Ascending aorta (tissue), 2 donors: ENCODE results near the gene ADD1. TPM values are rescaled to one million over a fixed set of nuclear protein-coding genes. Genes with fewer than 3 reads are reported as not detected.

Experiments
- DNase-seq, 2 donors: peaks; one replicate each; pipeline ENCODE4 v3.0.0-alpha.2; 2019; ENCODE audit warnings: low spot score in 2 of 2
- H3K27ac ChIP-seq, 2 donors: fragments of 200-600 bp; sonication (generic); one replicate each; pipeline ENCODE4 v1.5.1; 2016 to 2017; ENCODE audit warnings: mild to moderate bottlenecking in 1 of 2
- H3K27me3 ChIP-seq: fragments of 200-600 bp; sonication (generic); one replicate; pipeline ENCODE4 v1.5.1; 2017
- H3K36me3 ChIP-seq, 2 donors: fragments of 200-600 bp; sonication (generic); one replicate each; pipeline ENCODE4 v1.5.1; 2016
- H3K4me1 ChIP-seq, 2 donors: fragments of 200-600 bp; sonication (generic); one replicate each; pipeline ENCODE4 v1.5.1; 2016 to 2017; ENCODE audit warnings: mild to moderate bottlenecking in 1 of 2
- H3K4me3 ChIP-seq, 2 donors: fragments of 200-600 bp; sonication (generic); one replicate each; pipeline ENCODE4 v1.5.1; 2016 to 2017; ENCODE audit warnings: mild to moderate bottlenecking in 1 of 2
- H3K9me3 ChIP-seq, 2 donors: fragments of 200-600 bp; sonication (generic); one replicate each; pipeline ENCODE4 v1.5.1; 2016
- intact Hi-C: fragments of 100-400 bp; cut with DNase I; formaldehyde crosslinking; loops from one replicate; pipeline ENCODE4 v1.15.1; 2023
- total RNA-seq: library from RNA; depleted of rRNA; stranded (reverse); fragments of >200 nt; gene quantifications from one replicate; pipeline ENCODE4 v1.1.0, GENCODE V29; 2016
- TF ChIP-seq, protein P1 (sequence below), 3 experiments: fragments of 200-600 bp in 2 of 3; fragments of 450-650 bp in 1 of 3; sonication (generic) in 2 of 3; IDR thresholded peaks; one replicate each; pipeline ENCODE4 v1.5.1; 2016 to 2019; ENCODE audit warnings: antibody characterized with exemption in 3 of 3, mild to moderate bottlenecking in 1 of 3, moderate library complexity in 1 of 3

The ADD1 gene
- total RNA-seq, 1 donor from 2014 or later: 261 TPM

DNA sequence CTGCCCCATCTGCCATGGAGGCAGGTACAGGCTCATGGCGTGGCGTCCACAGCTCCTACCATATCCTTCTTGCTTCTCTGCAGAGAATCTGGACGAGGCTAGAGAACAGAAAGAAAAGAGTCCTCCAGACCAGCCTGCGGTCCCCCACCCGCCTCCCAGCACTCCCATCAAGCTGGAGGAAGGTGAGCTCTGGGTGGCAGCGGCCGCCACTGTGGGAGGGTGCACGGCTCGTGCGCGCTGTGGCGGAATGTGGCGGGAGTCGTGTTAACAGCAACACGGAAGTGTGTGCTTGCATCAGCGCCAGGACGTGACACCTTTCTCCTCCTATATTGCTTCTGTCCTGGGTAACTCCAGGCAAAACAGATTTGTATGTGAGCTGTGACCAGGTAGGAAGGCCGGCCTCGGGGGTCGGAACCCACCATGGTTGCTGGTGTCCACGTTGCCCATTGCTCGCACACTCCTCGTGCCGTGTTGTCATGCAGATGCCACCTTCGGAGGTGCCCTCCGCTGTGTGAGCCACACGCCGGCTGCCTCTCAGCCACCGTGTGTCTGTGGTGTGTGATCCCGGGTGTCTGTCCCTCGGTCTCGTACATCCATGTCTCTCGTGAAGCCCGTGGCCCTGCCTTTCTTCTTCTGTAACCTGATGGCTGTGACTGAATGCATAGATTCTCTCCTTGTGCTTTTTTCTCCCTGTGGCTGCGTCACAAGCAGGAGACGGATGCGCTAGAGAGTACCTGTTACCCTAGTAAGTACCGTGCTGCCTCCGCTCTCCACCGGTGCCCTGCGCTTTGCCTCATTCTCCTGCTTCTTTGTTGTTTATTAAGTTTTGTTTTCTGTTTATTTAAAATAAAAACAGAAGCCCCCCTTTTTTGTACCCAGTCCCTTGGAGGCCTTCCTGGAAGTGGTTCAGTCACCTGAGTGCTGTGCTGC is 82.6 kb downstream of the ADD1 start:
- peaks cover 66 to 88% of the 10 kb centered on the region in 2 donors for H3K36me3 ChIP-seq
- no peak overlapping the region for H3K4me3 ChIP-seq
- no peaks in the 10 kb centered on the region for H3K9me3 ChIP-seq
- DNase-seq: peak in 1 of 2 donors; percentile 54
- intact Hi-C loops: no loop called here
- TF ChIP-seq, protein P1, sequence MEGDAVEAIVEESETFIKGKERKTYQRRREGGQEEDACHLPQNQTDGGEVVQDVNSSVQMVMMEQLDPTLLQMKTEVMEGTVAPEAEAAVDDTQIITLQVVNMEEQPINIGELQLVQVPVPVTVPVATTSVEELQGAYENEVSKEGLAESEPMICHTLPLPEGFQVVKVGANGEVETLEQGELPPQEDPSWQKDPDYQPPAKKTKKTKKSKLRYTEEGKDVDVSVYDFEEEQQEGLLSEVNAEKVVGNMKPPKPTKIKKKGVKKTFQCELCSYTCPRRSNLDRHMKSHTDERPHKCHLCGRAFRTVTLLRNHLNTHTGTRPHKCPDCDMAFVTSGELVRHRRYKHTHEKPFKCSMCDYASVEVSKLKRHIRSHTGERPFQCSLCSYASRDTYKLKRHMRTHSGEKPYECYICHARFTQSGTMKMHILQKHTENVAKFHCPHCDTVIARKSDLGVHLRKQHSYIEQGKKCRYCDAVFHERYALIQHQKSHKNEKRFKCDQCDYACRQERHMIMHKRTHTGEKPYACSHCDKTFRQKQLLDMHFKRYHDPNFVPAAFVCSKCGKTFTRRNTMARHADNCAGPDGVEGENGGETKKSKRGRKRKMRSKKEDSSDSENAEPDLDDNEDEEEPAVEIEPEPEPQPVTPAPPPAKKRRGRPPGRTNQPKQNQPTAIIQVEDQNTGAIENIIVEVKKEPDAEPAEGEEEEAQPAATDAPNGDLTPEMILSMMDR (IDR thresholded peaks at IDR 0.05): no peak
- no peak overlapping the region for H3K27ac ChIP-seq
- H3K27me3 ChIP-seq: no peaks in the 10 kb centered on the region
- H3K4me1 ChIP-seq: no peaks in the 10 kb centered on the region

DNA sequence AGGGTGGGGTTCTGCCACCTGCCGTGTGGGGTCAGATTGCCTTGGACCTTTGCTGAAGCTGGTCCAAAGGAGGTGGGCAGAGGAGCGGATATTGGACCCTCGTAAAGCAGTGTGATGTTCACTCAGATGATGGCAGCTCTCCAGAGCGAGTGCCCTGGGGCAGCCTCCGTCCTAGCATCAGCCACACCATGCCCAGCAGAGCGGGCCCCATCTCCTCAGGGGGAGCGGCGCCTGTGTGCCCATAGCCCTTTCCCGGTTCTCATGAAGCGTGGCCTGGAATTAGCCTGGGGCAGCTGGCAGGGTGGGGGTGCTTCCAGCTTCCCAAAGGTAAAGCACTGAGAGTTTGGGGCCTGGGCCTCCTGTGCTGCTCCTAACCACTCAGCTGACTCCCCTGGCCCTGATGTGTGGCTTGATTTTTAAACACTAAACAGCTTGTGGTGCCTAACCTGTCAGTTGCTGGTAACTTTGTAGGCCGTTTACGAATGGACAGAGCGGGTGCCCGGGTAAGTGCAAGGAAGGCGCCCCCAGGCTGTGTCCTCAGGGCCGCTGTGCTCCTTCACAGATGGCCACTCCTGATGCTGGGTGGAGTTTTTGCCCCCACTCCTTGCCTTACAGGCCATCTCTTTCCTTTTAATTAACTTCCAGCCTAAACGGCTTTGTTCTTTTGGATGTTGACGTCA is 83.5 kb downstream of the ADD1 start:
- intact Hi-C loops: no loop called here
- no peak overlapping the region for H3K27ac ChIP-seq
- H3K36me3 ChIP-seq: peaks cover 68 to 94% of the 10 kb centered on the region in 2 donors
- no peaks in the 10 kb centered on the region for H3K9me3 ChIP-seq
- TF ChIP-seq, protein P1 (IDR thresholded peaks at IDR 0.05): no peak
- DNase-seq: peak in 1 of 2 donors; percentile 57
- no peak overlapping the region for H3K4me3 ChIP-seq
- no peaks in the 10 kb centered on the region for H3K27me3 ChIP-seq
- no peaks in the 10 kb centered on the region for H3K4me1 ChIP-seq

DNA sequence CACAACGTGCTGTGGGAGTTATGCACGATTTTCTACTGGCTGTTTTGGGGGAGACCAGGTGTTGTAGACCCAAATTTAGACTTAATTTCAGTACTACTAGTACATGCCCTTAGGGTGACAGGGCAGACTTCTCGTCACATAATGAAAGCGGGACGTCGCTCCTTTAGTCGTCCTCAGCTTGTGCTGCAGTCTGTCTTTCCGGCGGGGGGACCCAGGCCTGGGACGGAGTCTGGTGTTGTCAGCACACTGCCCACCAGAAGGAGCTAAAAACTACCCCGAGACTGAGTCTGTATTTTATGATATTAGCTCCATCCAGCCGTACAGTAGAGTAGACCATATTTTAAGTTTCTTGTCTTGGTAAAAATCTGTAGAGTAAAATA is 84.0 kb downstream of the ADD1 start:
- Histone ChIP-seq H3K36me3 (peaks cover 62 to 91% of the 10 kb centered on the region in 2 donors), H3K4me3 (no peak overlapping the region), H3K4me1 (no peaks in the 10 kb centered on the region), H3K9me3 (no peaks in the 10 kb centered on the region), H3K27ac (no peak overlapping the region), H3K27me3 (no peaks in the 10 kb centered on the region)
- DNase-seq: no peak
- intact Hi-C loops: no loop called here
- TF ChIP-seq, protein P1 (IDR thresholded peaks at IDR 0.05): no peak

DNA sequence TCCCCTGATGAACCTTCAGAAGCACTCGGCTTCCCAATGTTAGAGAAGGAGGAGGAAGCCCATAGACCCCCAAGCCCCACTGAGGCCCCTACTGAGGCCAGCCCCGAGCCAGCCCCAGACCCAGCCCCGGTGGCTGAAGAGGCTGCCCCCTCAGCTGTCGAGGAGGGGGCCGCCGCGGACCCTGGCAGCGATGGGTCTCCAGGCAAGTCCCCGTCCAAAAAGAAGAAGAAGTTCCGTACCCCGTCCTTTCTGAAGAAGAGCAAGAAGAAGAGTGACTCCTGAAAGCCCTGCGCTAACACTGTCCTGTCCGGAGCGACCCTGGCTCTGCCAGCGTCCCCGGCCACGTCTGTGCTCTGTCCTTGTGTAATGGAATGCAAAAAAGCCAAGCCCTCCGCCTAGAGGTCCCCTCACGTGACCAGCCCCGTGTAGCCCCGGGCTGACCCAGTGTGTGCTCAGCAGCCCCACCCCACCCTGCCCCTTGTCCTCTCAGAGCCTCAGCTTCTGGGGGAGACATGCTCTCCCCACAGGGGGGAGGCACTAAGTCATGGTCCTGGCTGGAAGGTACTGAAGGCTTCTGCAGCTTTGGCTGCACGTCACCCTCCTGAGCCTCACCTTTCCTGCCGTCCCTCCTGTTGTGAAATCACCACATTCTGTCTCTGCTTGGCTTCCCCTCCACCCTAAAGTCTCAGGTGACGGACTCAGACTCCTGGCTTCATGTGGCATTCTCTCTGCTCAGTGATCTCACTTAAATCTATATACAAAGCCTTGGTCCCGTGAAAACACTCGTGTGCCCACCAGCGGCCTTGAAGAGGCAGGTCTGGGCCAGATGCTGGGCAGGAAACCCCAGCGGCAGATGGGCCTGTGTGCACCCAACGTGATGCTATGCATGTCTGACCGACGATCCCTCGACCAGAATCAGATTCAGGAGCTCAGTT is 84.9 kb downstream of the ADD1 start:
- Histone ChIP-seq H3K36me3 (peaks cover 54 to 83% of the 10 kb centered on the region in 2 donors), H3K27ac (no peak overlapping the region), H3K9me3 (no peaks in the 10 kb centered on the region), H3K27me3 (no peaks in the 10 kb centered on the region), H3K4me1 (peaks cover 0 to 4% of the 10 kb centered on the region in 2 donors), H3K4me3 (no peak overlapping the region)
- no peak for DNase-seq
- intact Hi-C loops: no loop called here
- TF ChIP-seq, protein P1 (IDR thresholded peaks at IDR 0.05): no peak

DNA sequence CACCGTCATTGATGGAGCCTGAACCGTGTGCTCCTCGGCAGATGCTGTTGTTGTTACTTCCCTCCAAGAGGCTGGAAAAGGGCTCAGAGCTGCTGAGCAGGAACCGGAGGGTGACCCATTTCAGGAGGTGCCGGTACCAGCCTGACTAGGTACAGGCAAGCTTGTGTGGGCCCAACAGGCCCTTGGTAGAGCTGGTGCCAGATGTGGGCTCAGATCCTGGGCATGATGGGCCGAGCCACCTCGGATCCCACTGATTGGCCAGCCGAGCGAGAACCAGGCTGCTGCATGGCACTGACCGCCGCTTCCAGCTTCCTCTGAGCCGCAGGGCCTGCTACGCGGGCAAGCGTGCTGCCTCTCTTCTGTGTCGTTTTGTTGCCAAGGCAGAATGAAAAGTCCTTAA is 85.8 kb downstream of the ADD1 start:
- no peak overlapping the region for H3K4me3 ChIP-seq
- intact Hi-C loops: no loop called here
- no peak overlapping the region for H3K27ac ChIP-seq
- peaks cover 0 to 4% of the 10 kb centered on the region in 2 donors for H3K4me1 ChIP-seq
- H3K36me3 ChIP-seq: peaks cover 52 to 74% of the 10 kb centered on the region in 2 donors
- no peaks in the 10 kb centered on the region for H3K9me3 ChIP-seq
- DNase-seq: no peak
- H3K27me3 ChIP-seq: no peaks in the 10 kb centered on the region
- TF ChIP-seq, protein P1 (IDR thresholded peaks at IDR 0.05): no peak
